ENCODE measurements around the gene TRAF2. TPM values are rescaled to one million over a fixed set of nuclear protein-coding genes. Genes with fewer than 3 reads are reported as not detected.

TRAF2 gene
- total RNA-seq, 2 experiments from 2014 or later = 10.6 to 11.6 TPM

- Mint-ChIP-seq H3K4me1 (ENCODE audit: low read depth) (peaks cover 15% of the 10 kb centered on the region), H3K4me3 (no peak overlapping the region), H3K27me3 (no peaks in the 10 kb centered on the region), H3K27ac (no peak overlapping the region), H3K36me3 (ENCODE audit: low read depth) (peaks cover 22% of the 10 kb centered on the region), H3K9me3 (no peaks in the 10 kb centered on the region)
- H3K27me3 ChIP-seq (ENCODE audit: control insufficient read depth in 1 of 2, insufficient read depth in 2 of 2, low read length in 2 of 2) = no peaks in the 10 kb centered on the region
- intact Hi-C loops (cut with DNase I, micrococcal nuclease) = no loop called here
- H3K36me3 ChIP-seq (ENCODE audit: insufficient read depth, low read length) = peaks cover 31% of the 10 kb centered on the region
- TF ChIP-seq CTCF (IDR thresholded peaks at IDR 0.05) = no peak
- H3K4me1 ChIP-seq (ENCODE audit: insufficient read depth, low read length) = peaks cover 23% of the 10 kb centered on the region
- DNase-seq (peak in 1 of 14 experiments; percentile 12), ATAC-seq (ENCODE audit: poor library complexity) (no peak)
- ChIA-PET POLR2A (no interaction called here), CTCF (interaction anchor here (1.8 kb wide), 1 partner anchor 21 kb away, joined by 5 read pairs; the partner anchor contains the start of gene AJM1)
- no peaks in the 10 kb centered on the region for H3K9me3 ChIP-seq (ENCODE audit: control insufficient read depth in 1 of 2, insufficient read depth in 1 of 2, low read length in 2 of 2)
- no peak overlapping the region for H3K4me3 ChIP-seq (ENCODE audit: low read length)
- no peak overlapping the region for H3K27ac ChIP-seq (ENCODE audit: low read depth in 1 of 2, low read length in 2 of 2)
These were observed 23.3 kb upstream of the TRAF2 start for GRCh38 chr9:136862849-136863622.

GRCh38 chr9:136863623-136864273 is 22.6 kb upstream of the TRAF2 start:
- Mint-ChIP-seq H3K27ac (no peak overlapping the region), H3K36me3 (ENCODE audit: low read depth) (peaks cover 22% of the 10 kb centered on the region), H3K4me1 (ENCODE audit: low read depth) (peaks cover 15% of the 10 kb centered on the region), H3K27me3 (no peaks in the 10 kb centered on the region), H3K4me3 (peak overlapping the region; percentile 45), H3K9me3 (no peaks in the 10 kb centered on the region)
- no peak overlapping the region for H3K4me3 ChIP-seq (ENCODE audit: low read length)
- ChIA-PET POLR2A (interaction anchor here (0.6 to 1.2 kb wide), 2 partner anchors 17 to 97 kb away, joined by 3 read pairs; no protein-coding TSS in a partner anchor), CTCF (interaction anchor here (1.8 kb wide), 1 partner anchor 21 kb away, joined by 5 read pairs; the partner anchor contains the start of gene AJM1)
- H3K4me1 ChIP-seq (ENCODE audit: insufficient read depth, low read length) = peaks cover 23% of the 10 kb centered on the region
- no peaks in the 10 kb centered on the region for H3K9me3 ChIP-seq (ENCODE audit: control insufficient read depth in 1 of 2, insufficient read depth in 1 of 2, low read length in 2 of 2)
- ATAC-seq (ENCODE audit: poor library complexity) = no peak
- H3K27ac ChIP-seq (ENCODE audit: low read depth in 1 of 2, low read length in 2 of 2) = no peak overlapping the region
- DNase-seq = peak in 1 of 14 experiments; percentile 15
- TF ChIP-seq CTCF (IDR thresholded peaks at IDR 0.05) = no peak
- H3K27me3 ChIP-seq (ENCODE audit: control insufficient read depth in 1 of 2, insufficient read depth in 2 of 2, low read length in 2 of 2) = no peaks in the 10 kb centered on the region
- intact Hi-C loops (cut with DNase I, micrococcal nuclease) = no loop called here
- H3K36me3 ChIP-seq (ENCODE audit: insufficient read depth, low read length) = peaks cover 31% of the 10 kb centered on the region

GRCh38 chr9:136865041-136865767 is 21.1 kb upstream of the TRAF2 start:
- no peaks in the 10 kb centered on the region for H3K27me3 ChIP-seq (ENCODE audit: control insufficient read depth in 1 of 2, insufficient read depth in 2 of 2, low read length in 2 of 2)
- Mint-ChIP-seq H3K27me3 (no peaks in the 10 kb centered on the region), H3K9me3 (no peaks in the 10 kb centered on the region), H3K4me3 (peak overlapping the region; percentile 92), H3K27ac (peak overlapping the region; percentile 70), H3K36me3 (ENCODE audit: low read depth) (peaks cover 22% of the 10 kb centered on the region), H3K4me1 (ENCODE audit: low read depth) (peaks cover 15% of the 10 kb centered on the region)
- ATAC-seq (ENCODE audit: poor library complexity) = no peak
- no peak for TF ChIP-seq CTCF (IDR thresholded peaks at IDR 0.05)
- no peaks in the 10 kb centered on the region for H3K9me3 ChIP-seq (ENCODE audit: control insufficient read depth in 1 of 2, insufficient read depth in 1 of 2, low read length in 2 of 2)
- intact Hi-C loops (cut with DNase I, micrococcal nuclease) = loop anchor here in 1 of 2 experiments (5.0 kb wide), 1 partner anchor 77 kb away; the partner anchor contains the start of gene FBXW5
- peaks cover 23% of the 10 kb centered on the region for H3K4me1 ChIP-seq (ENCODE audit: insufficient read depth, low read length)
- peak overlapping the region; percentile 57 for H3K4me3 ChIP-seq (ENCODE audit: low read length)
- peaks cover 31% of the 10 kb centered on the region for H3K36me3 ChIP-seq (ENCODE audit: insufficient read depth, low read length)
- POLR2A ChIA-PET = interaction anchor here (1.2 kb wide), 1 partner anchor 18 kb away, joined by 3 read pairs; no protein-coding TSS in a partner anchor
- CTCF ChIA-PET = no interaction called here
- peak in 1 of 14 experiments; percentile 19 for DNase-seq
- H3K27ac ChIP-seq (ENCODE audit: low read depth in 1 of 2, low read length in 2 of 2) = peak overlapping the region in 1 of 2 donors; percentile 17

All from CD4-positive, alpha-beta T cell (primary cell).